Measurements from ENCODE around the gene GSTM5.
"Not testable (repeated sequence)": the region's sequence is repeated elsewhere in the genome, so short reads cannot be mapped to it uniquely, and the experiment has no call there.

The GSTM5 gene

DNA sequence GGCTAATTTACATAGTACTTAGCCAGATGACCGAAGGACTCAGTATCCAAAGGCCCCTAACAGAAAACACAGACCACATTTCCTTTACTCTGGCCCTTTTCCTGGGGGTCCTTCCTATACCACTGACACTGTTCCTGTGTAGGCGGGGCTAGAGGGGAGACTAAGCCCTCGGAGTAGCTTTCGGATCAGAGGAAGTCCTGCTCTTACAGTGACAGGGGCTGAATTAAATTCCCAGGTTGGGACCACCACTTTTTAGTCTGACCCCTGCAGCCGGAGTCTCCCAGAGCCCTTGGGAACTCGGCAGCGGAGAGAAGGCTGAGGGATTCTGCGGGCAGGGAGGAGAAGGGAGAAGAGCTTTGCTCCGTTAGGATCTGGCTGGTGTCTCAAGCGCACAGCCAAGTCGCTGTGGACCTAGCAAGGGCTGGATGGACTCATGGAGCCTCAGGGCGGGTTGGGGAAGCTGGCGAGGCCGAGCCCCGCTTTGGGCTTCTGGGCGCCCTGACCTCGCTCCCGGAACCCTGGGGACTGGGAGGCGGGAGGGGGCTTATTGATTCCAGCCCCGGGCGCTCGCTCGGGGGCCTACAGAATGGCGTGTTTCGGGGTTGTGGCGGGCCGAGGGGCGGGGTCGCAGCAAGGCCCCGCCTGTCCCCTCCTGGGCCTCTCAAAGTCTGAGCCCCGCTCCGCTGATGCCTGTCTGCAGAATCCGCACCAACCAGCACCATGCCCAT lies at the start of gene GSTM5:
Gene GSTM5 (plus strand): TSS at position 659 of the 728 bp plus-strand sequence. CDS start 62 bp downstream, at position 721.
- not testable (repeated sequence) for H3K4me3 ChIP-seq (ENCODE audit: low read depth, low read length)

DNA sequence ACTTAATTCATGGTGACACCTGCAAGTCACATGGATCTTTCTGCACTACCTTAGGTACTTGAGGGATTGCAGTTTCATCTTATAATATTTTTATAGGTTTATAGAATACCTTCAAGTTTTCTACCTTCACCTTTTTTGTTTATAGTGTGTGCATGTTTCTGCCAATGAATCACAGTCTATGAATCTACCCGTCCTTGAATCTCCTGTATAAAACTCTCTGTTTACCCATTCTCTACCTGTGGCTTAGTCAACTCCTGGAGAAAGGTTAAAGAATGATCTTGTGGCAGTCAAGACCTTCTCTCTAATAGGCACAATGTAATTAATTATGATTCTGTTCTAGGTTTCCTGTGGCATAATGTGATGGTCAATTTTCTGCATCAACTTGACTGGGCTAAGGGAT lies 47.4 kb upstream of the GSTM5 start:
- no peak overlapping the region for H3K4me3 ChIP-seq (ENCODE audit: low read depth, low read length)

DNA sequence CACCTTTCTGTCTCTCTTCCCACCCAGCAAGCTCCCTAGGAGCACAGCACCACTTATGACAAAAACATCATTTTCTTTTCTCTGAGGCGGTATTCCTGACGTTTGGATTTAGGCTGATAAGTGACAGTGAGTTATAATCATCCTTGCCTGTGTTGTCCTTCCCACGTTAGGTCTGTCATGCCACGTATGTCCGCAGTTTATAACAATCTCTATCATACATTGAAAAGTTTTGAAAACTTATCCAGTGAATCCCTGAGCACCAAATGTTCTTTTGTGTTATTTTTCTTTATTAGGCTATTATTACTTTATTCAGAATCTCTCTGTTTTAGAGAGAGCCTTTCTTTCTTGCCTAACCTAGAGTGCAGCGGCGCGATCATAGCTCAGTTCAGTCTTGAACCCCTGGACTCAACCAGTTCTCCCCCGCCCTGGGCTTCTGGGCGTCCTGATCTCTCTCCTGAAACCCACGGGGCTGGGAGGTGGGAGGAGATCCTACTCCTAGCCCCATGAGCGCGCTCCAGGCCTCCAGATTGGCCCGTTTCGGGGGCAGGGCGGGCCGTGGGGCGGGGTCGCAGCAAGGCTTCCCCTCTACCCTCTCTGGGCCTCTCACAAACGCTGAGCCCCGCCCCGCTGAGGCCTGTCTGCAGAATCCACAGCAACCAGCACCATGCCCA lies 44.5 kb upstream of the GSTM5 start, which contains the start of gene GSTM2:
Gene GSTM2 (plus strand): TSS at position 606 of the 671 bp plus-strand sequence. CDS start 59 bp downstream, at position 665.
- H3K4me3 ChIP-seq (ENCODE audit: low read depth, low read length): no peak within 1 kb of the TSS

DNA sequence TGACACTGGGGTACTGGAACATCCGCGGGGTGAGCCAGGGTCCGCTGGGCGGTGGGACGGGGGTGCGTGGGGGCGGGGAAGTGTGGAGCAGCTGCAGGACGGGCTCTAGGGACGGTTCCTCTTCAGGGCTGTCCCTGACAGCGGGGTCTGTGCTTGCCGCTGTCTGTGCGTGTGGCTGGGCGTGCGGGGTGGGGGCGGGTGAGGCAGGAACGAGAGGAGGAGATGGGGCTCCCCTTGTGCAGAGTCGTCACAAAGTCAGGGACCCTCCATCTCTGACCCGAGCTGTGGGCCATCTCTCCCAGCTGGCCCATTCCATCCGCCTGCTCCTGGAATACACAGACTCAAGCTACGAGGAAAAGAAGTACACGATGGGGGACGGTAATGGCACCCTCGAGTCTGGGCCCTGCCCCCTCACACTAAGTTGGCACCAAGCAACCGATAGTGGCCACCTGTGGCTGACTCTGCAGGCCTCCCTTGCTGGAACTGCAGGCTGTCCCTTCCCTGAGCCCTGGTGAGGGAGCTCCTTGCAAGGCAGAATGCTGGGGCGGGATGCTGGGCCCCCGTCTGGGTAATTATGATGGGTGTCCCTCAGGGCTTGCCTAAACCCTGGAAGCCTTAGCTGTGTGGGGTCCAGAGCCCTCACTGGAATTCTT lies 43.8 kb upstream of the GSTM5 start:
- H3K4me3 ChIP-seq (ENCODE audit: low read depth, low read length): no peak overlapping the region

DNA sequence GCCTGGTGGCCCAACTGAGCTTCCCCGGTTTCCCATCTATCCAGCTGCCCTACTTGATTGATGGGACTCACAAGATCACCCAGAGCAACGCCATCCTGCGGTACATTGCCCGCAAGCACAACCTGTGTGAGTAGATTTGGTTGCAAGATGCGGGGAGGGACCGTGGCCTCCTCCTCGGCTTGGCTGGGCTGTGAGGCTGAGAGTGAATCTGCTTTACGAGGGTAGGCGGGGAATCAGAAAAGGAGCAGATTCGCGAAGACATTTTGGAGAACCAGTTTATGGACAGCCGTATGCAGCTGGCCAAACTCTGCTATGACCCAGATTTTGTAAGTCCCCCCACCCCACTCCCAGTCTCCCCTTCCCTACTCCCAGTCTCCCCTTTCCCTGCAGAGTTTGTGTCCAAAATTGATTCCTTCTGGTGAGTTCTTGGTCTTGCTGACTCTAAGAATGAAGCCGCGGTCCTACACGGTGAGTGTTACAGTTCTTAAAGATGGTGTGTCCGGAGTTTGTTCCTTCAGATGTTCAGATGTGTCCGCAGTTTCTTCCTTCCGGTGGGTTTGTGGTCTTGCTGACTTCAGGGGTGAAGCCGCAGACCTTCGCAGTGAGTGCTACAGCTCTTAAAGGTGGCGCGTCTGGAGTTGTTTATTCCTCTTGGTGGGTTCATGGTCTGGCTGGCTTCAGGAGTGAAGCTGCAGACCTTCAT lies 42.7 kb upstream of the GSTM5 start:
- H3K4me3 ChIP-seq (ENCODE audit: low read depth, low read length): no peak overlapping the region

- H3K4me3 ChIP-seq (ENCODE audit: low read depth, low read length): not testable (repeated sequence)
Observed at GRCh38 chr1:109669949-109670302, 42.1 kb upstream of the GSTM5 start.

- no peak overlapping the region for H3K4me3 ChIP-seq (ENCODE audit: low read depth, low read length)
Observed at GRCh38 chr1:109671067-109671466, 41.0 kb upstream of the GSTM5 start.

GRCh38 chr1:109673861-109674260 lies 38.2 kb upstream of the GSTM5 start:
- not testable (repeated sequence) for H3K4me3 ChIP-seq (ENCODE audit: low read depth, low read length)

DNA sequence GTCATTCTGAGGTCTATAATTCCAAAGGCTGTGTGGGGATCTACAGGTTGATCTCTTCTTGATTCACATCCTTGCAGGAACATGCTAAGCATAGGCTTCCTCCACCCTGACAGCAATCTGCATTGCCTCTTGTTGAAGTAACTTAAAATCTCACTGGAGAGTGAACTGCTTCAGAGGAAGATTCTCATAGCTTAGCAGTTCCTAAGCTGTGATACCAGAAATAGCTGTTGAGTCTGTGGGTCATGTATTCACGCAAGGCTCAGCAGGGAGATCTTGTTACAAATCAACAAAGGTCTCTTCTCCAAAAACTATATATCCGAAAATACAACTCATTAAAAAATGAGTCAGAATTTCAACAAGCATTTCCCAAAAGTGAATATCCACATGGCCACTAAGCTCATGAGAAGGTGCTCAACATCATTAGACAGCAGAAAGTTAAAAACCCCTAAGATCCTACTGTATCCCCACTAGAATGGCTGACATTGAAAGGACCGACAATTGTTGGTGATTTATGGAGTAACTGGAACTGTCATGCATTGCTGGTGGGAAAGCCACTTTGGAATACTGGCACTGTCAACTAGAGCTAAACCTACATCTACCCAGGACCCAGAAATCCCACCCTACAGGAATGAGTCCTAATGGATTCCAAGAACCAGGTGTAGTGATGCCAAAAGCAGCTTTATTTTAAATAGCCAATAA lies 35.2 kb upstream of the GSTM5 start:
- H3K4me3 ChIP-seq (ENCODE audit: low read depth, low read length): not testable (repeated sequence)

DNA sequence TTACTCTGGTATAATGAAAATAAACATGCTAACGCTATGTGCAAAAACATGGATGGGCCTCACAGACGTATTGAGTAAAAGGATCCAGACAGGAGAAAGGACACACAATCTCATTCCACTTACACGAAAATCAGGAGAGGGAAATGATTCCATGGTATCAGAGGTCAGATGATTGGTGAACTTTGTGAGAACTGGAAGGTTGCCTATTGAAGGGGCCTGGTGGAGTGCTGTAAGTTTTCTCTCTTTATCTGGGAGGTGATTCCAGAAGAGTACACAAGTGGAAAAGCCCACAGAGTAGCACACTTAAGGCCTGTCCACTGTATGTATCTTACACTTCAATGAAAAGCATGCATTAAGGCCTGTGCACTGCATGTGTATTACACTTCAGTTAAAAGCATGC lies 34.6 kb upstream of the GSTM5 start:
- H3K4me3 ChIP-seq (ENCODE audit: low read depth, low read length): no peak overlapping the region

DNA sequence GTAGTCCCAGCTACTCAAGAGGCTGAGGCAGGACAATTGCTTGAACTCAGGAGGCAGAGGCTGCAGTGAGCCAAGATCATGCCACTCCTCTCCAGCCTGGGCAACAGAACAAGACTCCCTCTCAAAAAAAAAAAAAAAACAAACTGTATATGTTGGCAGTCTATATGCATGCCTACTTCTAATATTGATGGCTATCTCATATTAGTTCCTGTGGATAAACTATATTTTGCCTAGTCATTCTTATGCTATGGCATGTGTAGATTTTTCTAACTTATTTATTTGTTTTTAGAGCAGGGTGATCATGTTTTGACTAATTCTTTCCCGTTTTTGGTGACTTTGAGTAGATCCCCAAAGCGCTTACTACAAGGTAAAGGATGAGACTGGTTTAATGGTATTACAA lies 33.4 kb upstream of the GSTM5 start:
- not testable (repeated sequence) for H3K4me3 ChIP-seq (ENCODE audit: low read depth, low read length)

DNA sequence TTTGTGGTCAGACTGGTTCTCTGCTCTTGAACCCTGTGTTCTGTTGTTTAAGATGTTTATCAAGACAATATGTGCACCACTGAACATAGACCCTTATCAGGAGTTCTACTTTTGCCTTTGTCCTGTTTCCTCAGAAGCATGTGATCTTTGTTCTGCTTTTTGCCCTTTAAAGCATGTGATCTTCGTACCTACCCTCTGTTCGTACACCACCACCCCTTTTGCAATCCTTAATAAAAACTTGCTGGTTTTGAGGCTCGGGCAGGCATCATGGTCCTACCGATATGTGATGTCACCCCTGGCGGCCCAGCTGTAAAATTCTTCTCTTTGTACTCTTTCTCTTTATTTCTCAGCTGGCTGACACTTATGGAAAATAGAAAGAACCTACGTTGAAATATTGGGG lies 27.3 kb upstream of the GSTM5 start:
- not testable (repeated sequence) for H3K4me3 ChIP-seq (ENCODE audit: low read depth, low read length)

GRCh38 chr1:109685399-109685798 lies 26.7 kb upstream of the GSTM5 start:
- not testable (repeated sequence) for H3K4me3 ChIP-seq (ENCODE audit: low read depth, low read length)

DNA sequence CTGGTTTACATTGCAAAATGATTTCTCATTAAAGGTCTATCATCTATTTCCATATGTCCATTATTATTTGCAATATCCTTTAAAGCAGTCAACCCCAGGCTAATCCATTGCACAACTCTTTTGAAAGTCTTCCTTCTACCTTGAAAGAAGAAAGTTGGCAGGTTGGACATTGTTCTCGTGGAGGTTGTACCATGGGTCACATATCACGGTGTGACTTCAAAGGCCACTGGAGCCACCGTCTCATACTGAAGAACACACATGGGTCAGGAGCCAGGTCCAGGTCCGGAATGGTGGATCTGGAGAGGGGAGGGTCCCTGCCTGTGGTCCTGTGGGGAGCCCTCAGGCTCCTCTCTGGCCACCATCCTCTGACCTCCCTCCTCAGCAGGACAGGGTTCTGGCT lies 26.2 kb upstream of the GSTM5 start:
- H3K4me3 ChIP-seq (ENCODE audit: low read depth, low read length): not testable (repeated sequence)

DNA sequence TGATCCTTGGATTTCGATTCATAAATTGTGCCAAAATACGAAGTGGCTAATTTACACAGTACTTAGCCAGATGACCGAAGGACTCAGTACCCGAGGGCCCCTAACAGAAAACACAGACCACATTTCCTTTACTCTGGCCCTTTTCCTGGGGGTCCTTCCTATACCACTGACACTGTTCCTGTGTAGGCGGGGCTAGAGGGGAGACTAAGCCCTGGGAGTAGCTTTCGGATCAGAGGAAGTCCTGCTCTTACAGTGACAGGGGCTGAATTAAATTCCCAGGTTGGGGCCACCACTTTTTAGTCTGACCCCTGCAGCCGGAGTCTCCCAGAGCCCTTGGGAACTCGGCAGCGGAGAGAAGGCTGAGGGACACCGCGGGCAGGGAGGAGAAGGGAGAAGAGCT lies 24.9 kb upstream of the GSTM5 start:
- not testable (repeated sequence) for H3K4me3 ChIP-seq (ENCODE audit: low read depth, low read length)

- no peak within 1 kb of the TSS for H3K4me3 ChIP-seq (ENCODE audit: low read depth, low read length)
Observed at GRCh38 chr1:109687641-109688499, 24.2 kb upstream of the GSTM5 start, which contains the start of gene GSTM1. Gene GSTM1, plus strand, starts transcription at chr1:109687817. Its CDS starts 57 bp downstream, at chr1:109687874.

DNA sequence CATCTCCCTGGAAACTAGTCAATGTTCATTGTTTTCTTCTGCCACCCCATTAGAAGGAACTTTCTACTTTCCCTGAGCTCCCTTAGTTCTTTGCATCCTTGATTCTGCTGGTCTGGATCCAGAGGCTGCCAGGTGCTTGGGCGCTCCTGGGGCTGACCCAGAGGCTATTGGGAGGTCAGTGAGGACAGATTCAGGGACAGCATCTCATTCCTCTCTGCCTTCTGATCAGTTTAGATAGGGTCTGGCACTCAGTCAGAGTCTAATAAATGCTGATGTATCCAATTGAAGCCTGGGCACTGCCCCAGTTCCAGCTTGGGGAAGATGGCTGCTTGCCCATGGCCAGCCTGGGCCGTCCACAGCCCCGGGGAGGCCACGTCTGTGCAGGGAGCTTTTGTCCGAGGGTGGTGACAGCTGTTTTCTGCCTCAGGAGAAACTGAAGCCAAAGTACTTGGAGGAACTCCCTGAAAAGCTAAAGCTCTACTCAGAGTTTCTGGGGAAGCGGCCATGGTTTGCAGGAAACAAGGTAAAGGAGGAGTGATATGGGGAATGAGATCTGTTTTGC lies 22.1 kb upstream of the GSTM5 start:
- no peak overlapping the region for H3K4me3 ChIP-seq (ENCODE audit: low read depth, low read length)

DNA sequence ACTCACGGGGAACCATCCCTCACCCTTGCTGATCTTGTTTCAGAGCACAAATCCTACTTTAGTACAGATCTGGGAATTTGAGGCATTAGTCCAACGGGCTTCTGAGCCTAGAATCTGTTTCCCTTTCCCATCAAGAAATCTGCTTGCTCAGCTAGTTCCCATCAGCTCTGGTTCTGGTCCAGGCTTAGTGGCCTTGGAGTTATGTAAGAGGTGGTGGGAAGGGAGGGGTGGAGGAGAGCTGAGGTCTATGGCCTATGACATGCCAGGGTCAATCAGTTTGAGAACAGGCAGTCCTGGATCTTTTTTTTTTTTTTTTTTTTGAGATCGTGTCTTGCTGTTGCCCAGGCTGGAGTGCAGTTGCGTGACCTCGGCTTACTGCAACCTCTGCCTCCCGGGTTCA lies 20.3 kb upstream of the GSTM5 start:
- H3K4me3 ChIP-seq (ENCODE audit: low read depth, low read length): no peak overlapping the region

GRCh38 chr1:109694400-109694799 lies 17.7 kb upstream of the GSTM5 start:
- not testable (repeated sequence) for H3K4me3 ChIP-seq (ENCODE audit: low read depth, low read length)
